Endometrial microvascular endothelial cells (primary cell): ENCODE measurements around the gene FAM120B. TPM values are rescaled to one million over a fixed set of nuclear protein-coding genes. Genes with fewer than 3 reads are reported as not detected.

Experiments used
- in situ Hi-C: cut with HindIII; loops from 2 replicates; pipeline ENCODE4 v1.10.0; 2017; ENCODE audit warnings: low sequenced_read_pairs, low pct_unique_long_range_greater_than_20kb; ENCODE audit errors: inconsistent ontology term
- total RNA-seq: library from RNA; depleted of rRNA; stranded (reverse); fragments of >200 nt; gene quantifications from one replicate; pipeline ENCODE4 v1.2.3, GENCODE V29; 2015; ENCODE audit errors: inconsistent ontology term

The FAM120B gene
- total RNA-seq, 1 donor from 2014 or later, result 20.0 TPM

DNA sequence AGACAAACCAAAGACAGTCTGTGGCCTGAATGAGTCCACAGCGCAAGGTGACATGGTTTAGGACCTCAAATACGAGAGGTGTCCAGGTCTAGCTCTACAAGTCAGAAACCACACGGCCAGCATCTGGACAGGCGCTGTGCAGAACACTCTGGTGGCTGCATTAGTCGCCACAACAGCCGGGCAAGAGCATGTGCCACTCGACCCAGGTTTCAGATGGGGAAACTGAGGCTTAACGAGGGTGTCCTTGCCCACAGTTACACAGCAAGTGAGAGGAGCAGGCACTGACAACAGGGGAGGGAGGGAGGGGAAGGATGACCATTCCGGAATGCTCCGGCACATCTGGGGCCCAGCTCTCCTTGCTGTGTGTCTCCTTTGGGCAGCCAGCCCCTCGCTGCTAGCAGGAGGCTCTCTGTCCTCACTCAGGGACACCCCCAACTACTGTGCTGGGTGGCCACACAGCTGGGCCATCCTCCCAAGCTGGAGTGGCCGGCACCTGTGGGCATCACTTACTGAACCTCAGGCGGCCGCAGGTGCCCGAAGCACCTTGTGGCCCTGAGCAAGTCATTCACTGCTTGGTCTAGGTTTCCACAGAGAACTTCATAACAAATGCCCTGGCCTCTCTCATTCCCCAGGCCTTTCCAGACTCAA, 22.3 kb upstream of the FAM120B start:
- in situ Hi-C loops, result no loop called here

GRCh38 chr6:170284866-170285469, 21.6 kb upstream of the FAM120B start:
- in situ Hi-C loops, result no loop called here

DNA sequence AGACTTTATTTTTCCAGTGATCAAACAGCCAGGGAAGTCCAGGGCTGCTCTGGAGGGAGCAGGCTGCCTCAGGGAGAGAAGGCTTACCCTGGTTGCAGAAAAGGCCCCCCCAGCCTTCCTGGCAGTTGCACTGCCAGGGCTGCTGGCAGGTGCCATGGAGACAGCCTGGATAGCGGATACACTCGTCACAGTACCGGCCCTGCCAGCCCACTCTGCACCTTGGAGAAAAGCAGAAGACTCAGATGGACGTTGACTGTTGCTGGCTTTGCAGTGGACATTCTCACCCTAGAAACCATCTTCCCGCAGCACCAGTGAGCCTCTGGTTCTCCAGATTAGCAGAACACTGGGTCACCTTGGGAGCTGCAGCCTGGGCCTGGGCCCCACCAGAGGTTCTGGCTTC, 21.1 kb upstream of the FAM120B start:
- in situ Hi-C loops, result no loop called here

DNA sequence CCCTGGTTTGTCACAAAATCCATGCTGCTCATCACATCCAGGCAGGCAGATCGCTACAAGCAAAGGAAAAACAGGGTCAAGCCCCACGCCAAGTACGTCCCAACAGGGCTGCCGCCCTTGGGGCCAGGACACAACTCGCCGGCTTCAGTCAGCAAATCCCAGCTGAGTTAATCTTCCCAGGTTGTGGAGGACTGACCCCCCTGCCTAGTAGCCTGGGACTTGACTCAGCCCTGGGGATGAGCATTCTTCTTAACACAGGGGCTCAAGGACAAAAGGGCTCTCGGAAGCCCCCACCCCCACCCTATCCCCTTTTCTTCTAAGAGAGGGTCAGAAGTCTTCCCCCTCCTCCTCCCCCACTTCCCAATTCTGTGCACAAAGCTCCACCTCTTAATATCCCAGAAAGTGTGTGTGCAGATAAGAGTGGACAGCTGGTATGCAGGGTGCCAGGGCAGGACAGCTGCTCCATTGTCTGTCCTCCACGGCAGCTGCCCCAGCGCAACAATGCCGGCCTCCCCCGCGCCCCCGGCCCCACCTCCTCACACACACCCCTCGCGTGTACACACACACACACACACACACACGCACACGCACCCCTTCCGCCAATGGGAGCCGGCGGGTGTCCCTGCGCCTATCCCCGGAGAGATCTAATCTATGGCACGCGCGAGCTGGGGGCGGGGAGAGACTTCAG, 20.2 kb upstream of the FAM120B start:
- in situ Hi-C loops, result no loop called here

- in situ Hi-C loops, result no loop called here
Observed at GRCh38 chr6:170286934-170287265, 19.7 kb upstream of the FAM120B start.

- in situ Hi-C loops, result no loop called here
Observed at GRCh38 chr6:170287371-170287876, 19.1 kb upstream of the FAM120B start.

DNA sequence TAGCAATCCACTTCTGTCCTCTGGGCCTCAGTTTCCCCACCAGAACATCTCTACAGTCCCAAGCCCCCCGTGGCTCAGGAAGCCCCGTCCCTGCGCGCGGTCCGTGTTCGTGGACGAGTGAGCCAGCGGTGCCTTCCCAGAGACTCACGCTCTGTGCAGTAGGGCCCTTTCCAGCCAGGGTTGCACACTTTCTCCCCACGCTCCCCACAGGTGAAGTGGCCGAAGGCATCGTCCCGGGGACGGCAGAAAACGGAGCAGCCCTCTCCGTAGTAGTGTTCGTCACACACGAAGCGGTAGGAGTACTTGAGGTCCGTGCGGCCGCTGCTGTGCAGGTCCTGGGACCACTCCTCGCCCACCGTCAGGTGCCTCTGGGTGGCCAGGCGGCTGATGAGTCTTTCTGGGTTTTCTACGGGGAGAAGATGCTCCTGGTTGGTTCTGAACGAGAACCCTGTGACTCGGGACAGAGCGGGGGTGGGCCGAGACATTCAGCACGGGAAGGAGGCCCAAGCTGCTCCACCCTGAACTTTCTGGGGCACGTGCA, 18.4 kb upstream of the FAM120B start:
- in situ Hi-C loops, result no loop called here

DNA sequence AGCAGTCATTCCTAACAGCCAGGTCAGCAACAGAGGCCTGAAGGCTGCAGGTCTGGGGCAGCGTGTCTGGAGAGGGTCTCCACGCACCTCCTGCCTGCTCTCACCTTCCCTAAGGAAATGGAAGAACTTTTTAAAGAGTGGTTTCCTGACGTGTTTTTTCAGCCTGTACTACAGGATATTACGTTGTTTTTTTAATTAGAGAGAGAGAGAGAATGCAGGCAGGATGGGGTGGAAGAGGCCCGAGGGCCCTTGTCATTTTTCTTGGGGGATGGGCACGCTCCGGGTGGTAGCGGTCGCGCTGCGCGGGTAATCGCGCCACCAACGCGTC, 17.7 kb upstream of the FAM120B start:
- in situ Hi-C loops, result no loop called here

DNA sequence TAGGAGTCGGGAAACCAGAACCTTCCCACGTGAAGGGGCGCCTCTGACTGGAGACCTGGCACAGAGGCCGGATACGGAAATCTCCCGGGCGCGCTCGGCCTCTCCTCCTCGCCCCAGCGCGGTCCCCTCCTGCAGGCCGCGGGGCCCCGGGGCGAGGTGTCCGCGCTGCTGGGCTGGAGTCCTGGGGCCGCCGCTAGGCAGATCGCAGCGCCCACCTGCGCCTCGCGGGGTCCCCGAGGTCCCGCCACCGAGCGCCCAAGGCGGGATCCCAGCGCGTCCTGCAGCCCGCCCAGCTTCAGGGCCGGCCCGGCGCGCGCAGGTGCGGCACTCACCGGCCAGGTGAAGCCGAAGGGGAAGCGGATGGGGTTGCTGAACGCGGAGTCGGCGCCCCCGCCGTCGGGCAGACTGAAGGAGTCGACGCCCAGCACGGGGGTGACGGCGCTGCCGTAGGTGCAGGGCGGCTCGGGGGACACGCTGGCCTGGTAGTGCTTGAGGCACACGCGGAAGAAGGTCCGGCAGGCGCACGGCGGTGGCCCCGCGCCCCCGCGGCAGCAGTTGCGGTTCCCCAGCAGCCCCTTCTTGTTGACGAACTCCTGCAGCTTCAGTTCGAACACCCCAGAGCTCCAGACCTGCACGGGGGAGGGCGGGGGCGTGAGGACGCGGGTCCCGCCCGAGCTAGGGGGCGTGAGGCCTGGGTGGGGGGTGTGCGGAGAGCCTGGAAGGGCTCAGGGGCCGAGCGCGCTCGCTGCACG, 17.2 kb upstream of the FAM120B start:
- in situ Hi-C loops, result no loop called here

- in situ Hi-C loops, result no loop called here
Observed at GRCh38 chr6:170289951-170290295, 16.6 kb upstream of the FAM120B start.

GRCh38 chr6:170290296-170291128, 16.0 kb upstream of the FAM120B start, which contains the start of gene DLL1:
Gene DLL1, minus strand, starts transcription at chr6:170291078. Its CDS starts 939 bp downstream, at chr6:170290139.
- in situ Hi-C loops, result no loop called here

- in situ Hi-C loops, result no loop called here
Observed at GRCh38 chr6:170291271-170292110, 15.1 kb upstream of the FAM120B start.

DNA sequence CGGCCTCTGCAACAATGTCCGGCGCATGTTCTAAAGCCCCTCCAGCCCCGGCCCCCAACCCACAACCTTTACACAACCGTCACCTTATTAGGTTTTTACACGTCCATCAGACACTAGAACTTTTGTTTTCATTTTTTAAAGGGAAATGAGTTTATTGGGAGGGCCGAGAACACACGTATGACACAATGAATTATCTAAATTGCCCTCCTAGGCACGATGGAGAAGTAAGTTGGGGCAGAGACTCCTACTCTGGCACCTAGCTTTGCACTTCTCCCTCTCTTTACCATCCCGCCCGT, 14.5 kb upstream of the FAM120B start:
- in situ Hi-C loops, result no loop called here

DNA sequence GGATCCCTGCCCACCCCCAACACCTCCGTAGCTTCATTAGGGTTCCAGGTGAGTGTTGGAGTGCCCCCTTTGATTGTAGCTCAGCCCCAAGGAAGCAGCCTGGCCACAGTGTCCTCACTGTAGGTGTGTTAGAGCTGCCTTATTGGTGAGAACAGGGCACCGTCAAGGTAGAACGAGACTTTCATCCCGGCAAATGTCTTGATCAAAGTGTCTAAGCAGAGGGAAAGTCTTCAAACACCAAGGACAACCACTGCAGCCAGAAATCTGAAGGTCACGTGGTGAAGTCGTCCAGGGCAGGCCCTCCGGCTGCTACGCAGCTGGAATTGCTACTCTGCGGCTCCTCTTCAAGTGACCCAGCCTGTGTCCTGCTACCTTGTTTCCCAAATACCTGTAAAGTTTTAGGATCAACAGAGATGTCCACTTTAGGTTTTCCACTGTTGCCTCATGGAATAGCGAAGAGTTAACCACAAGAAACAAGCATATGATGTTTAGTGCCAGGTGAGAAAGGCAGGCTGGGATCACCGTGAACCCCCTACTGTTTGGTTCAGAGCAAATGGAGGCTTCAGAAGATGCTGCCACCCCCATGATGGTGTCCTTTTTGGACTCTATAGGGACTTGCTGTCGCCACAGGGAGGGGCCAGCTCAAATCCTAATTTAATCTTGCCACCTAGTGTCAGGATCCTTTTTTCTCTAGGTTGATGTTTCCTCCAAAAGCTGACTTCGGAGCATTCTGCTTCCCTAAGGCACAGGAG, 14.0 kb upstream of the FAM120B start:
- in situ Hi-C loops, result no loop called here

DNA sequence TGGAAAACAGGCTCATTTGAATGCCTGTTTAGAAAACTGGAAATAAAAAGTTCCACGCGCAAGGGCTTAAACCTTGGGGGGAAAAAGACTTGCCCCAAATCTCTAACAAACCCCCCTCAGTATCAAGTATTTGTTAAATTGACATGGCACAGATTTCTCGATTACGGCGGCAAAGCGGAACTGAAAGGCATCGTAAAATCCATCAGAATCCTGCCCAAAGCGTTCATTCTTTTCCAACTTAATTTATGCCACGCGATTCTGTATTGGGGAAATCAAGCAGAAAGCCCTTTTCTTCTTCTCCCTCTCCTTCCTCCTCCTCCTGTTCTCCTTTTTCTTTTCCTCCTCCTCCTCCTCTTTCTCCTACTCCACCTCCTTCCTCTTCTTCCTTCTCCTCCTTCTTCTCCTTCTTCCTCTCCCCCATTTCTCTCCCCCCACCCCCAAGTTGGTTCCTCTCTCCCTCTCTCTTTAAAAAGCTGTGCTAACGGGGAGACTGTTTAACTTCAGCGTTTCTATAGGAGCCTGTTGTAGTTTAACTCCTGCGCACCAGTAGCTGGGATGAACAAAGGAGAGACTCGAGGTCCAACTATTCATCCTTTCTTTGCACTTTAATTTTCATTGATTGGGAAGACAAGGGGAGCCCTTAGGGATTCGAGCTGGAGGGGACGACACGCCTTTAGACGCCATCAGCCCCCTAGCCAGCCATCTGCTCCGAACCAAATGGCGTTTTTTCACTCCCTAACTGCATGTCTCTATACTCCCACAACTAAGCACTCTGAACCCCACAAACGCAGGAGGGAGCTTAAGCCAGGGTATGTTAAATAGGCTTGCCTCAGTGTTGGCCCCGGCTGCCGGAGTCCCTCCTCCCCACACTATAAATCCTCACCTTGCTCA, 13.0 kb upstream of the FAM120B start:
- in situ Hi-C loops, result no loop called here

DNA sequence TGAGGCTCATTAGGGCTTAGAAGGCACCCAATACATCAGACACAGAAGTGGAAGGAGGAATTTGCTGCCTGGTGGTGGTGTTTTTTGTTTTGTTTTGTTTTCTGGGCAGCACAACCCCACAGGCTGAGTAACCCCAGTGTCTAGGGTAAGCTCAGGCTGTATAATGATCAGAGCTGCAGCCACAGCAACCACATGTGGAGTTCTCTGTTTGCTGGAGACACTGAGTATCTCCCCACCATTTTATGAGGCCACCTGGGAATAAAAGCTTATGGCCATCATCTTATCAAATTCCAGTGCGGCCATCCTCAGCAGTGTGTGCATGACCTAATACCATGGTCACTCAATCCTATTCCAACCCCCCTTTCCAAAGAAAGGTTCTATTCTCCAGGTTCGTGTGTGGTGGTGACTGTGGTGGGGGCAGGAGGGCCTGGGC, 12.2 kb upstream of the FAM120B start:
- in situ Hi-C loops, result no loop called here
